Fibroblast of lung (primary cell): ENCODE measurements around the gene ETFA. TPM values are rescaled to one million over a fixed set of nuclear protein-coding genes. Genes with fewer than 3 reads are reported as not detected.

Experiments used
- DNase-seq, 2 donors: peaks; one replicate each; pipeline versions ENCODE4 v3.0.0 to v3.0.0-alpha.2; 2010; ENCODE audit warnings: low read depth in 2 of 2
- H2AFZ ChIP-seq: 2 replicates; pipeline ENCODE4 v1.5.1; 2012; ENCODE audit warnings: low read length, control low read depth, inconsistent platforms
- H3K27ac ChIP-seq: 2 replicates; pipeline ENCODE4 v1.5.1; 2011; ENCODE audit warnings: low read length, control low read depth; ENCODE audit not compliant: insufficient read depth
- H3K27me3 ChIP-seq: 2 replicates; pipeline ENCODE4 v1.5.1; 2011; ENCODE audit warnings: mild to moderate bottlenecking, low read length; ENCODE audit not compliant: control insufficient read depth, insufficient read depth
- H3K36me3 ChIP-seq: 2 replicates; pipeline ENCODE4 v1.5.1; 2011; ENCODE audit warnings: low read length; ENCODE audit not compliant: control insufficient read depth, insufficient read depth
- H3K4me1 ChIP-seq: 2 replicates; pipeline ENCODE4 v1.5.1; 2011; ENCODE audit warnings: low read length; ENCODE audit not compliant: control insufficient read depth, insufficient read depth; ENCODE audit errors: extremely low read depth
- H3K4me2 ChIP-seq: 2 replicates; pipeline ENCODE4 v1.5.1; 2011; ENCODE audit warnings: low read length, control low read depth; ENCODE audit not compliant: insufficient read depth; ENCODE audit errors: extremely low read depth
- H3K4me3 ChIP-seq, 4 experiments: fragments of 200-600 bp in 1 of 4; sonication (generic) in 1 of 4; replicated peaks in 1 of 4; 2 replicates each; pipeline ENCODE4 v1.5.1; 2011 to 2016; ENCODE audit warnings: low read length in 4 of 4, low read depth in 3 of 4, mild to moderate bottlenecking in 3 of 4, control low read depth in 2 of 4, inconsistent platforms in 1 of 4, mixed read lengths in 1 of 4; ENCODE audit not compliant: insufficient read depth in 1 of 4; ENCODE audit errors: control extremely low read depth in 1 of 4
- H3K79me2 ChIP-seq: 2 replicates; pipeline ENCODE4 v1.5.1; 2012; ENCODE audit warnings: mild to moderate bottlenecking, low read length, inconsistent platforms; ENCODE audit not compliant: control insufficient read depth, insufficient read depth
- H3K9ac ChIP-seq: 2 replicates; pipeline ENCODE4 v1.5.1; 2011; ENCODE audit warnings: mild to moderate bottlenecking, low read length, control low read depth; ENCODE audit not compliant: insufficient read depth
- H3K9me3 ChIP-seq: 2 replicates; pipeline ENCODE4 v1.5.1; 2012; ENCODE audit warnings: low read depth, low read length; ENCODE audit not compliant: control insufficient read depth, insufficient read depth
- H4K20me1 ChIP-seq: 2 replicates; pipeline ENCODE4 v1.5.1; 2011; ENCODE audit warnings: low read length; ENCODE audit not compliant: control insufficient read depth, insufficient read depth; ENCODE audit errors: extremely low read depth
- CTCF ChIP-seq, 2 donors: IDR thresholded peaks in 1 of 2; conservative IDR thresholded peaks in 1 of 2; 1 replicate in 1 of 2; 2 replicates in 1 of 2; pipeline ENCODE4 v1.5.1; 2011 to 2012; ENCODE audit warnings: low read length in 2 of 2, control low read depth in 1 of 2, inconsistent platforms in 1 of 2, low read depth in 1 of 2, mild to moderate bottlenecking in 1 of 2
- EZH2 ChIP-seq: IDR thresholded peaks from 2 replicates; pipeline ENCODE4 v1.5.1; 2012; ENCODE audit warnings: low read length, control low read depth, mild to moderate bottlenecking; ENCODE audit errors: missing control alignments
- polyA plus RNA-seq, 2 donors: library from polyadenylated mRNA; depleted of rRNA in 1 of 2; stranded (reverse) in 1 of 2; unstranded in 1 of 2; fragments of >200 nt; gene quantifications; 2 replicates each; pipeline ENCODE4 v1.2.1, GENCODE V29; 2011 to 2012; ENCODE audit warnings: missing spikeins in 1 of 2
- total RNA-seq: library from RNA; depleted of rRNA; stranded (reverse); fragments of >200 nt; gene quantifications from 2 replicates; pipeline ENCODE4 v1.2.1, GENCODE V29; 2014

ETFA gene
- total and polyA plus RNA-seq, 2 donors (not counting 1 experiment from before 2014, with no cell fraction given), result 129 to 161 TPM

- no peak overlapping the region for H3K4me2 ChIP-seq
- no peaks in the 10 kb centered on the region for H3K79me2 ChIP-seq
- no peaks in the 10 kb centered on the region for H3K9me3 ChIP-seq
- H3K4me3 ChIP-seq, result no peak overlapping the region
- no peak overlapping the region for H3K9ac ChIP-seq
- no peak overlapping the region for H3K27ac ChIP-seq
- no peak for DNase-seq
- no peaks in the 10 kb centered on the region for H3K27me3 ChIP-seq
- H3K4me1 ChIP-seq, result no peaks in the 10 kb centered on the region
- H4K20me1 ChIP-seq, result no peaks in the 10 kb centered on the region
- no peak for TF ChIP-seq EZH2
- TF ChIP-seq CTCF (conservative IDR thresholded peaks at IDR 0.05 in 1 of 2, IDR thresholded peaks at IDR 0.05 in 1 of 2; ENCODE audit: low read depth in 1 of 2, low read length in 2 of 2), result no peak
- no peak overlapping the region for H2AFZ ChIP-seq
- no peaks in the 10 kb centered on the region for H3K36me3 ChIP-seq
These were observed 106.3 kb downstream of the ETFA start for GRCh38 chr15:76204916-76205460.

- H3K36me3 ChIP-seq, result no peaks in the 10 kb centered on the region
- H3K4me1 ChIP-seq, result peaks cover 2% of the 10 kb centered on the region
- no peak overlapping the region for H3K4me2 ChIP-seq
- no peak overlapping the region for H2AFZ ChIP-seq
- no peak overlapping the region for H3K4me3 ChIP-seq
- TF ChIP-seq EZH2, result no peak
- TF ChIP-seq CTCF (conservative IDR thresholded peaks at IDR 0.05 in 1 of 2, IDR thresholded peaks at IDR 0.05 in 1 of 2; ENCODE audit: low read depth in 1 of 2, low read length in 2 of 2), result no peak
- H3K9ac ChIP-seq, result no peak overlapping the region
- DNase-seq, result no peak
- no peaks in the 10 kb centered on the region for H4K20me1 ChIP-seq
- no peaks in the 10 kb centered on the region for H3K9me3 ChIP-seq
- no peaks in the 10 kb centered on the region for H3K79me2 ChIP-seq
- H3K27ac ChIP-seq, result no peak overlapping the region
- H3K27me3 ChIP-seq, result no peaks in the 10 kb centered on the region
These were observed 107.0 kb downstream of the ETFA start for GRCh38 chr15:76204109-76204845.

- Histone ChIP-seq H3K4me1 (peaks cover 9% of the 10 kb centered on the region), H2AFZ (no peak overlapping the region), H3K4me2 (no peak overlapping the region), H3K27ac (no peak overlapping the region), H3K36me3 (no peaks in the 10 kb centered on the region), H3K79me2 (no peaks in the 10 kb centered on the region), H3K4me3 (no peak overlapping the region), H3K9me3 (no peaks in the 10 kb centered on the region), H4K20me1 (no peaks in the 10 kb centered on the region), H3K9ac (no peak overlapping the region), H3K27me3 (no peaks in the 10 kb centered on the region)
- DNase-seq, result no peak
- no peak for TF ChIP-seq CTCF (conservative IDR thresholded peaks at IDR 0.05 in 1 of 2, IDR thresholded peaks at IDR 0.05 in 1 of 2; ENCODE audit: low read depth in 1 of 2, low read length in 2 of 2)
- TF ChIP-seq EZH2, result no peak
These were observed 107.7 kb downstream of the ETFA start for GRCh38 chr15:76203346-76204108.
